Medulla oblongata (tissue), 1 donor: ENCODE measurements around the gene GJB3.
A peak's percentile ranks its signal among the peaks of the same experiment; 100 is the strongest.
"Not testable (repeated sequence)": the region's sequence is repeated elsewhere in the genome, so short reads cannot be mapped to it uniquely, and the experiment has no call there.

Source experiments
- DNase-seq: peaks from one replicate; pipeline ENCODE4 v3.0.0-alpha.2; 2015; ENCODE audit errors: extremely low spot score

GJB3 gene

DNA sequence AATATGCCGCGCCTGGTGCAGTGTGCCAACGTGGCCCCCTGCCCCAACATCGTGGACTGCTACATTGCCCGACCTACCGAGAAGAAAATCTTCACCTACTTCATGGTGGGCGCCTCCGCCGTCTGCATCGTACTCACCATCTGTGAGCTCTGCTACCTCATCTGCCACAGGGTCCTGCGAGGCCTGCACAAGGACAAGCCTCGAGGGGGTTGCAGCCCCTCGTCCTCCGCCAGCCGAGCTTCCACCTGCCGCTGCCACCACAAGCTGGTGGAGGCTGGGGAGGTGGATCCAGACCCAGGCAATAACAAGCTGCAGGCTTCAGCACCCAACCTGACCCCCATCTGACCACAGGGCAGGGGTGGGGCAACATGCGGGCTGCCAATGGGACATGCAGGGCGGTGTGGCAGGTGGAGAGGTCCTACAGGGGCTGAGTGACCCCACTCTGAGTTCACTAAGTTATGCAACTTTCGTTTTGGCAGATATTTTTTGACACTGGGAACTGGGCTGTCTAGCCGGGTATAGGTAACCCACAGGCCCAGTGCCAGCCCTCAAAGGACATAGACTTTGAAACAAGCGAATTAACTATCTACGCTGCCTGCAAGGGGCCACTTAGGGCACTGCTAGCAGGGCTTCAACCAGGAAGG, 4.3 kb downstream of the GJB3 start:
- DNase-seq: no peak

DNA sequence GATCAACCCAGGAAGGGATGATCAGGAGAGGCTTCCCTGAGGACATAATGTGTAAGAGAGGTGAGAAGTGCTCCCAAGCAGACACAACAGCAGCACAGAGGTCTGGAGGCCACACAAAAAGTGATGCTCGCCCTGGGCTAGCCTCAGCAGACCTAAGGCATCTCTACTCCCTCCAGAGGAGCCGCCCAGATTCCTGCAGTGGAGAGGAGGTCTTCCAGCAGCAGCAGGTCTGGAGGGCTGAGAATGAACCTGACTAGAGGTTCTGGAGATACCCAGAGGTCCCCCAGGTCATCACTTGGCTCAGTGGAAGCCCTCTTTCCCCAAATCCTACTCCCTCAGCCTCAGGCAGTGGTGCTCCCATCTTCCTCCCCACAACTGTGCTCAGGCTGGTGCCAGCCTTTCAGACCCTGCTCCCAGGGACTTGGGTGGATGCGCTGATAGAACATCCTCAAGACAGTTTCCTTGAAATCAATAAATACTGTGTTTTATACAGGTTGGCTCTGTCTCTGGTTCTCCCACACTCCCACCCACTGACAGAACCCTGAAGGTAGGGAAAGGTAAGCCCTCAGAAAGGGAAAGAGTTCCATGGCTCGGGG, 5.0 kb downstream of the GJB3 start:
- no peak for DNase-seq

DNA sequence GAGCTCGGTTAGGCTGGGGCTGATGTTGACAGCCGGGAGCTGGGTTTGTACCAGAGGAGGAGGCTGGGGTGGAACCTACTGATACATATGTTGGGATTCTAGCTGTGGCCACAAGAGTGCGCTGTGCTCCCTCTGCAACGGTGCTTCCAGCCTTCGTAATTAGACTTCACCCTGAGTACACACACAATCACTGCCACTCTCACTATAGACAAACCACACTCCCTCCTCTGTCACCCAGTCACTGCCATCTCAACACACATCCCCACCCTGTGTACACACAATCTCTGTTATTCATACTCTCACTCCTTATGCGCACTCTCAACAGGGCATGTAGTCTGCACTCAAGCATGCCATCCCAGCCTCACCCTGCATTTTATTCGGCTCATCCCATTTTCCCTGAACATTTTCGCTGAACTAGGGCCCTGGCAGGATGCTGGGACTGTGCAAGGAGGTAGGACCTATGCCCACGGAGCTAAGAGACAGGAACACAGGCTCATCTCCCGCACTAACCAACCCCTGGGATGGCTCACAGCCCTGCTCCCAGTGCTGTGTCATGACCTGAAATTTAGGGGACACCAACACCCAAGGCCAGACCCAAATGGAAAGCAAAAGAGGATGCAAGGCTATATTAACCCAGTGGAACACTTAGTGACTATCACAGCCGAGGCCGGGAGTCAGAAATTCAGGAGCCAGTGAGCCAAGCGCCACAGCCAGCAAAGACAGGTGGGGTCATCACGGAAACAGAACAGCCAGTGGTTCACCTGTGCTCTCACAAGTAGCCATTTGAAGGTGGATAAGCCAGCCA, 5.7 kb downstream of the GJB3 start:
- peak; percentile 84 for DNase-seq

DNA sequence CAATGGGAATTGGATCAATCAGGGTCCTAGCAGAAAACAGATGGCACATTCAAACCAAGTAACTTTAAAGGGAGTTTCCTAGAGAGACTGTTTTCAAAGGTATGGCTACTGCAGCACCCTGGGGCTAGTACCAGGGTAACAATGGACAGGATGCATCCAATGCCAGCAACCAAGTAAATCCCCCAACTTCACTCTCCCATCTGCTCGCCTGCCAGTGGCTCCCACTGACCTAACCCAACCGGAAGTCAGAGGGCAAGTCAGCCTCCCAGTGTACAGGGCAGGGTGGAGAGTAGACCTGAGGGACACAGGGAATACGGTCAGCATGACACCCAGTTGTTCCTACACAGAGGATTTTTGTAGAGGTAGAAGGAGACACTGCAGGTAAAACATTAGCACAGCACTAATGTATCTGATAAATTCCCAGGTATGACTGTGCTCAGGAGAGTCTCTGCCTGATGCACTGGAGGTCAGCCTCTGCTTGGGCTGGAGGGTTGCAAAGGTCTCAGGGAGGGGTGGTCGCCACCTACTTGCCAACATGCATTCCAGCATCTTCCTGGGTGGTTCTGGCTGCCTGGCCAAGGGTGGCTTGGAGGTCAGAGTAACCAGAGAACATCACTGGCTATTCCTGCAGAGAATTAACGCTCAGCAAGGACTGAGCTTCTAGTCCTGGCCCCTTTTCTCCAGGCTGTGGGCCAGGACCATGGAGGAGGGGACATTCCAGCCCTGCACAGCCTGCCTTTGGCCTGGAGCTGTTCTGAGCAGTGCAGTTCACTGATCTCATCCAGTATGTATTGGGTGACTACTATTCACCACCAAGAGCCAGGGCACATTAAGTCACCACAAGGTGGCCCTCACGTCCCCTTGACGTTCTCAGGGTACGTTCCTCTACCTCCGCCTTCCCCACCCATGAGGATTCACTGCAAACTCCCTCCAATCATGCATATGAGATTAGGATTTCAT, 6.7 kb downstream of the GJB3 start:
- no peak for DNase-seq

- no peak for DNase-seq
Measured at GRCh38 chr1:34790985-34791384, 10.0 kb downstream of the GJB3 start.

DNA sequence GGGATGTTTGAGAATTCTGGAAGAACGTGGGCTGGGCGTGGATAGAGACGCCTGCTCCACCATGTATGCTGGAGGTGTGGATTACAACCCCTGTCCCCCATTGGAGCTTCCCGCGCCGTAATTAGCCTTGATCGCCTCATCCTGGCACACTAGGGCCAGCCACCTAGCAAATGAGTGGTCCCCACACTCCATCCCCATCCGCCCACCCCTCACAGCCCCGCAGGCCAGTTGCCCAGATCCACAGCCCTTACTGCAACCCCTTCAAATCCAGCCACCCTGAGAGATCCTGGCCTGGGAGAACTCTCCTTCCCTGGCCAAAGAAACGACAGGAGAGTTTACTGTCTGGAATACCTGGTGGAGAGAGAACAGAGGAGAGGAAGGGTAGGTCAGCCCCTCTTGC, 11.4 kb downstream of the GJB3 start:
- no peak for DNase-seq

DNA sequence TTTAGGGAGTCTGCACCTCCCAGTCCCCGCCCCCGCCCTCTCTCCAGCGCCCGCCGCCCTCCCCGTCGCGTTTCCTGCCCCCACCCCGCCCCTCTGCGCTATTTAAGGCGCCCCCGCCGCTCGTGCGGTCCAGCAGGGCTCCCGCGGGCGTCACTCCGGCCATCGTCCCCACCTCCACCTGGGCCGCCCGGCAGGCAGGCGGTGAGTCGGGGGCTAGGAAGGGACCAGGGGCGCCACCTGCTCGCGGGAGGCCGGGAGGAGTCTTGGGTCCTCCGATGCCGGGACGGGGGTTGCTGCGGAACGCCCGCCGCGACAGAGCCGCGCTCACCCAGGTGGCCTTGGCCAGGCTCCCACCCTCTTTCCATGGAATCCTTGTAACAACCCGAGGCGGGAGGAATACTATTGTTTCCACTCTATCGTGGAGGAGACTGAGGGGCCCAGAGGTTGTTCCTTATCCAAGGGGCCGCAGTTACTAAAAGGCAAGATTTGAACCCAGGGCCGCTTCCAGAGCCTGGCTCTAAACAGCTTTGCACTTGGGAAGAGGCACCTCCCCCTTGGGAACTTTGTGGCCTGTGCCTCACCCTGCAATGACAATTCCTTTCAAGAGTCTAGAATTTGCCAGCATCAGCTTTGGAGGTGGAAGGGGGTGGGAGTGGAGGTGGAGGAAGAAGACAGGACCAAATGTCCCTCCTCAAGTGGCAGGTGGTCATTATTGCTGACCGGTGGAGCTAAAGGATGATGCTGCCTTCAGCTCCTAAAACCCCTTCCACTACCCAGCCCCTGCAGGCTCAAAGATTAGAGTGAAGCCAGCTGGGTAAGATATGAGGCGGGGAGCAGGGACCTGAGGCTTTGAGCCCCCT, 12.1 kb downstream of the GJB3 start, which contains the start of gene GJA4:
Gene GJA4 (plus strand): TSS at position 132 of the 860 bp plus-strand sequence. CDS start 1,215 bp downstream, outside the sequence.
- no peak for DNase-seq

DNA sequence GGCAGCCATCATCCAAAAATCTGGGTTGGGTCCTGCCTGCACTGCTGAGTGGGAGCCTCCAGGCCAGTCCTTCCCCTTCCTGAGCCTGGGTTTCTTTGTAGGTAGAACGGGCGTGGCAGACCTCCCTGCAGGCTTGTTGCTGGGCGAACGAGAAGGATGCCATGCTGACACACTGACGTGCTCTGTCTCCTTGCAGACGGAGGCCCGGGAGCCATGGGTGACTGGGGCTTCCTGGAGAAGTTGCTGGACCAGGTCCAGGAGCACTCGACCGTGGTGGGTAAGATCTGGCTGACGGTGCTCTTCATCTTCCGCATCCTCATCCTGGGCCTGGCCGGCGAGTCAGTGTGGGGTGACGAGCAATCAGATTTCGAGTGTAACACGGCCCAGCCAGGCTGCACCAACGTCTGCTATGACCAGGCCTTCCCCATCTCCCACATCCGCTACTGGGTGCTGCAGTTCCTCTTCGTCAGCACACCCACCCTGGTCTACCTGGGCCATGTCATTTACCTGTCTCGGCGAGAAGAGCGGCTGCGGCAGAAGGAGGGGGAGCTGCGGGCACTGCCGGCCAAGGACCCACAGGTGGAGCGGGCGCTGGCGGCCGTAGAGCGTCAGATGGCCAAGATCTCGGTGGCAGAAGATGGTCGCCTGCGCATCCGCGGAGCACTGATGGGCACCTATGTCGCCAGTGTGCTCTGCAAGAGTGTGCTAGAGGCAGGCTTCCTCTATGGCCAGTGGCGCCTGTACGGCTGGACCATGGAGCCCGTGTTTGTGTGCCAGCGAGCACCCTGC, 13.2 kb downstream of the GJB3 start:
- DNase-seq: no peak

GRCh38 chr1:34794790-34795180, 13.8 kb downstream of the GJB3 start:
- no peak for DNase-seq

- DNase-seq: no peak
Measured at GRCh38 chr1:34795916-34796315, 14.9 kb downstream of the GJB3 start.

DNA sequence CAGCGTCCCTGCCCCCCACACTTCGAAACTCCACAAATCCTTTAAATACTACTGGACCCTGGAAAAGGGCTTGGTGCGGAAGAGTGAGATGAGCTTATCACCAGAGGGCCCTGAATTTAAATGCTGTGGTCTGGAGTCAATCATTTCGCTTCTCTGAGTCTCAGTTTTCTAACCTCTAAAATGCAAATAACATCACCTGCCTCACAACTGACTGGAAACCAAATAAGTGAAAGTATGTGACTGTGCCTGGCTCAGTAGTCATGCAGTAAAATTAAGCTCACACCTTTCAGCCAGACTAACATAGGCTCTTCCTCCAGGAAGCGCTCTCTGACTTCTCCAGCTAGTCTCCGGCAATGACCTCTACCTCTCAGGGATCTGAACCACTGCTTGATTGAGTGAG, 16.0 kb downstream of the GJB3 start:
- no peak for DNase-seq

GRCh38 chr1:34800214-34800613, 19.2 kb downstream of the GJB3 start:
- DNase-seq: no peak

DNA sequence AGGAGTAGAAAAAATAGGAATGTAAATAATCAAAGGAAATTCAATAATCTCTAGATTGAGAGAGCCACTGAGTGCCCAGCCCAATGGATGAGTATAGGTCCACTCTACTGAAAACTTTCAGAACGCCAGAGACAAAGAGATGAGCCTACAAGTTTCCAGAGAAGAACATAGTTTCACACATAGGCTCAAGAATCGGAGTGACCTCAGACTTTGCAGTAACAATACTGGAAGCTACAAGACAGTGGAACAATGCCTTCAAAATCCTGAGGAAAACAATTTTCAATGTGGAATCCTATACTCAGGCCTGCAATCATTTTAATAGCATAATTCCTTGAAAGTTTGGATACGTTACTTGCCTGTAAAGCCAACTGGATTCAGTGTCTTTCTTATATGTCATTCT, 22.8 kb downstream of the GJB3 start:
- DNase-seq: no peak

DNA sequence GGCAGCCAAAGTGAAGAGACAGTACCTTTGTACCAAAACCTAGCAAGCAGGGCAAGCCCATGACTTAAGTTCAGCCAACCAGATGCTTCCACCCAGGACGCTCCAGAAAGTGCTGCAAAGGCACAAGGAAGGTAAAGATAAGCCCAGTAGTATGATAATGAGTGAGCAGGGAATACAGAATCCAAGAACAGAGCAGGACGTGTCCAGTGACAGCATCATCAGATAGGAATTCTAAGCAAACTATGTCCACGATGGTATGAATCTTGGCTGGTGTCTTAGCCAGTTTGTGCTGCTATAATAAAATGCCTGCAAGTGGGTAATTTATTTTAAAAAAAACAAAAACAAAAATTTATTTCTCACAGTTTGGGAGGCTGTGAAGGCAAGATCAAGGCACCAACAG, 25.4 kb downstream of the GJB3 start:
- DNase-seq: no peak

DNA sequence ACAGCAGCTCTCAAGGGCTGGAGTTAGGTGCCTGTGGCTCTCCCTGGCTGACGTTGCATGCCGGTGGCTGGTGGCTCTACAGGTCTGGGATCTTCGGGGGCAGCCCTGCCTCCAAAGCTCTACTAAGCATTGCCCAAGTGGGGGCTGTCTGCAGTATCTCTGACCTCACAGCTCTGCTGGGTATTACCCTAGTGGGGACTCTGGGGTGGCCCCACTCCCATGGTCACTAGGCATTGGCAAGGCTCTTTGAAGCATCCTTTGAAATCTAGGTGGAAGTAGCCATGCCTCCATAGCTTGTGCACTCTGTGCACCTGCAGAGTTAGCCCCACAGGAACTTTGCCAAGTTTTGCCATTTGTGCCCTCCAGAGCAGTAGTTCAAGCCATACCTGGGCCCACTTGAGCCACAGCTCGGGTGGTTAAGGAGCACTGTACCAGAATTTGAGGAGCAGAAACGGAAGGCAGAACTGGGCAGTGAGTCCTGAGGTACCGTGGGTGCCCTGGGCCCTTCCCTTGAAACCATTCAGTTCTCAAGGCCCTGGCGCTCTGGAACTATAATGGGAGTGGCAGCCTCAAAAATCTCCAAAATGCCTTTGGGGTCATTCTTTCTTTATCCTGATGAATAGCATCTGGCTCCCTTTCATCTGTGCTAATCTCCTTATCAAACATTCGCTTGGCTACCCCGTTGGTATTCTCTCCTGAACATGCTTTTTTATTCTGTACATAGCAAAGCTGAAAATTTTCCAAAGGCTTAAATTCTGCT, 27.2 kb downstream of the GJB3 start:
- no peak for DNase-seq

DNA sequence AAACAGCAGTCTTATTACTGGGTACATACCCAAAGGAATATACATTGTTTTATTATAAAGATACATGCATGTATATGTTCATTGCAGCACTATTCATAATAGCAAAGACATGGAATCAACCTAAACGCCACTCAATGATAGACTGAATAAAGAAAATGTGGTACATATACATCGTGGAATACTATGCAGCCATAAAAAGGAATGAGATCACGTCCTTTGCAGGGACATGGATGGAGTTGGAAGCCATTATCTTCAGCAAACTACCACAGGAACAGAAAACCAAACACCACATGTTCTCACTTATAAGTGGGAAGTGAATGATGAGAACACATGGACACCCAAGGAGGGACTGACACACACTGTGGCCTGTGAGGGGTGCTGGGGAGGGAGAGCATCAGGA, 29.8 kb downstream of the GJB3 start:
- not testable (repeated sequence) for DNase-seq

DNA sequence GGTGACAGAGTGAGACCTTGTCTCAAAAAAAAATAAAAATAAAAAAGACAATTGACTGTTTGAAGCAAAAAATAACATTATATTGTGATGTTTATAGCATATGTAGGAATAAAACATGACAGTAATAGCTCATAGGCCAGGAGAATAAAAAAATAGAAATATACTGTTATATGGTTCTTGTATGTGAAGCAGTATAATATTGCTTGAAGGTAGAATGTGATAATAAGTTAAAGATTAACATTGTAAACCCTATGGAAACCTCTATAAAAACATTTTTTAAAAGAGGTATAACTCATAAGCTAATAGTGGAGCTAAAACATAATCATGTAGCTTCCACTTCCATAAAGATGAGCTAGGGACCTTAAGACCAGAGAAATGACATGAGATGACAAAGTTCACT, 35.3 kb downstream of the GJB3 start:
- DNase-seq: no peak

GRCh38 chr1:34816778-34817177, 35.8 kb downstream of the GJB3 start:
- DNase-seq: no peak

- DNase-seq: not testable (repeated sequence)
Measured at GRCh38 chr1:34818862-34819261, 37.8 kb downstream of the GJB3 start.
